Endodermal cell (in vitro differentiated cells): ENCODE results near the gene GARNL3. TPM values are rescaled to one million over a fixed set of nuclear protein-coding genes. Genes with fewer than 3 reads are reported as not detected.
A peak's percentile ranks its signal among the peaks of the same experiment; 100 is the strongest.

ENCODE experiments used
- DNase-seq: peaks from one replicate; pipeline ENCODE4 v3.0.0-alpha.2; 2017
- H3K27ac ChIP-seq: 2 replicates; pipeline ENCODE4 v1.5.1; 2013; ENCODE audit warnings: mild to moderate bottlenecking, low read depth, low read length, moderate library complexity
- H3K27me3 ChIP-seq: 2 replicates; pipeline ENCODE4 v1.6.1; 2013; ENCODE audit warnings: mild to moderate bottlenecking, low read length, moderate library complexity; ENCODE audit not compliant: insufficient read depth, control insufficient read depth, poor library complexity, severe bottlenecking
- H3K36me3 ChIP-seq: 2 replicates; pipeline ENCODE4 v1.7.0; 2013; ENCODE audit warnings: mild to moderate bottlenecking, low read length, moderate library complexity; ENCODE audit not compliant: control insufficient read depth, insufficient read depth
- H3K4me1 ChIP-seq: one replicate; pipeline ENCODE4 v1.7.0; 2013; ENCODE audit warnings: low read length; ENCODE audit not compliant: control insufficient read depth, insufficient read depth
- H3K4me3 ChIP-seq: 2 replicates; pipeline ENCODE4 v1.5.1; 2013; ENCODE audit warnings: mild to moderate bottlenecking, low read length, moderate library complexity
- H3K9ac ChIP-seq: 2 replicates; pipeline ENCODE4 v1.6.1; 2013; ENCODE audit warnings: mild to moderate bottlenecking, low read length, moderate library complexity; ENCODE audit not compliant: poor library complexity, severe bottlenecking; ENCODE audit errors: extremely low read depth
- H3K9me3 ChIP-seq: 2 replicates; pipeline ENCODE4 v1.6.1; 2013; ENCODE audit warnings: mild to moderate bottlenecking, low read length, moderate library complexity; ENCODE audit not compliant: control insufficient read depth
- H3K27ac Mint-ChIP-seq: 2 replicates; pipeline ENCODE4 v1.8.0; 2020; ENCODE audit warnings: mixed read lengths
- H3K27me3 Mint-ChIP-seq: 2 replicates; pipeline ENCODE4 v1.8.0; 2021; ENCODE audit warnings: mild to moderate bottlenecking, mixed read lengths; ENCODE audit not compliant: insufficient read depth
- H3K36me3 Mint-ChIP-seq: 2 replicates; pipeline ENCODE4 v1.8.0; 2020; ENCODE audit warnings: low read depth, mixed read lengths
- H3K4me1 Mint-ChIP-seq: 2 replicates; pipeline ENCODE4 v1.8.0; 2020; ENCODE audit warnings: mixed read lengths
- H3K4me3 Mint-ChIP-seq: 2 replicates; pipeline ENCODE4 v1.8.0; 2020; ENCODE audit warnings: mild to moderate bottlenecking, moderate library complexity, mixed read lengths
- H3K9me3 Mint-ChIP-seq: 2 replicates; pipeline ENCODE4 v1.8.0; 2020; ENCODE audit warnings: mild to moderate bottlenecking, mixed read lengths
- WGBS, 2 experiments: methylation state at CpG; one replicate each; pipeline versions ENCODE4 v1.1.5 to v1.1.7; 2013; ENCODE audit warnings: missing lambda C conversion rate in 2 of 2, mixed read lengths in 1 of 2; ENCODE audit not compliant: insufficient coverage in 1 of 2, insufficient read length in 1 of 2; 5-methylcytosine and 5-hydroxymethylcytosine counted together
- total RNA-seq, 2 donors: library from RNA; stranded (reverse); fragmentation: NEBNext Ultra II Directional in 1 of 2; extraction: Animal tissue kit (Norgen Biotek cat#: 25700) in 1 of 2; gene quantifications; 2 replicates in 1 of 2; 3 replicates in 1 of 2; pipeline ENCODE4 v1.2.1, GENCODE V29; 2021
- TF ChIP-seq, protein P1 (sequence below): fragments of 200-600 bp; sonication (generic); conservative IDR thresholded peaks from 2 replicates; pipeline ENCODE4 v1.5.0; 2021; ENCODE audit warnings: antibody characterized with exemption, mild to moderate bottlenecking

GARNL3 gene
- total RNA-seq, 2 donors from 2014 or later = 7.2 to 12.8 TPM

DNA sequence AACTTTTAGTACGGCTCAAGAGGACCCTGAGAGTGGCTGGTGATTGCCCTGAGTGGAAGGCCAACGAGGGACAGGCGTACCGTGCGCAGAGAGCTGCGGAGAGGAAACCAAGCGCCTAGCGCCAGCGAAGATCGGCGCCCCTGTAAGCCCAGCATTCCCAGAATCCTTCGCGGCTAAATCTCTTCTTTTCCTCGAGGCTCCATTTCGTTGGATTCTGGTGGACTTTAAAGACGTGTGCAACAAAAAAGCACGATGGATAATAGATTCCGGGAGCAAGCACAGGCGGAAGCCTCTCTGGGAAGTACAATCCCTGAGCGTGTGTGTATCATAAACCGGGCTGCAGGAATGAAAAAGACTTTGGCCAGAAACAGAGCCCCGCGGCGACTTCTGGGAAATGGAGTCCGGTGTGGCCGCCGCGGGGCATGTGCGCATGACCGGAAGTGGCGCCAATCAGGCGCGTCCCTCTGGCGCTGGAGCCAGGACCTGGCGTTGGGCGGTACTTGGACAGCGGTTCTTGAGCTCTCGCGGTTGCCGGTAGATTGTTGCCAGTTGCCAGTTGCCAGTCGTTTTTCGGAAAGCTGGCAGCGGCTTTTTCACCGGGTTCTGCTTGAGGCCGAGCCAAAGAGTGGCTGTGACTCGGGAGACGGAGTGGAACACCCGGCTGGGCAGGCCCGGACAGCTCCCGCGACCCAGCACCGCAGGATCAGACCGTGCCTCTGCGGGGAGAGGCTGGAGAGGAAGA is 159.5 kb downstream of the GARNL3 start, which contains the start of gene ZNF79:
TSS of gene ZNF79 (plus strand) at position 449 of the 742 bp plus-strand sequence. CDS start 406 bp downstream, outside the sequence.
- H3K4me1 Mint-ChIP-seq = peaks cover 17% of the 10 kb centered on the region
- TF ChIP-seq, protein P1, sequence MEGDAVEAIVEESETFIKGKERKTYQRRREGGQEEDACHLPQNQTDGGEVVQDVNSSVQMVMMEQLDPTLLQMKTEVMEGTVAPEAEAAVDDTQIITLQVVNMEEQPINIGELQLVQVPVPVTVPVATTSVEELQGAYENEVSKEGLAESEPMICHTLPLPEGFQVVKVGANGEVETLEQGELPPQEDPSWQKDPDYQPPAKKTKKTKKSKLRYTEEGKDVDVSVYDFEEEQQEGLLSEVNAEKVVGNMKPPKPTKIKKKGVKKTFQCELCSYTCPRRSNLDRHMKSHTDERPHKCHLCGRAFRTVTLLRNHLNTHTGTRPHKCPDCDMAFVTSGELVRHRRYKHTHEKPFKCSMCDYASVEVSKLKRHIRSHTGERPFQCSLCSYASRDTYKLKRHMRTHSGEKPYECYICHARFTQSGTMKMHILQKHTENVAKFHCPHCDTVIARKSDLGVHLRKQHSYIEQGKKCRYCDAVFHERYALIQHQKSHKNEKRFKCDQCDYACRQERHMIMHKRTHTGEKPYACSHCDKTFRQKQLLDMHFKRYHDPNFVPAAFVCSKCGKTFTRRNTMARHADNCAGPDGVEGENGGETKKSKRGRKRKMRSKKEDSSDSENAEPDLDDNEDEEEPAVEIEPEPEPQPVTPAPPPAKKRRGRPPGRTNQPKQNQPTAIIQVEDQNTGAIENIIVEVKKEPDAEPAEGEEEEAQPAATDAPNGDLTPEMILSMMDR = no peak
- peaks cover 6% of the 10 kb centered on the region for H3K4me1 ChIP-seq
- no peaks in the 10 kb centered on the region for H3K27me3 ChIP-seq
- peak; percentile 97 for DNase-seq
- no peaks in the 10 kb centered on the region for H3K27me3 Mint-ChIP-seq
- H3K36me3 ChIP-seq = peaks cover 12% of the 10 kb centered on the region
- peak within 1 kb of the TSS; percentile 76 for H3K9ac ChIP-seq
- peak within 1 kb of the TSS; percentile 99 for H3K4me3 ChIP-seq
- peak within 1 kb of the TSS; percentile 98 for H3K4me3 Mint-ChIP-seq
- H3K27ac ChIP-seq = peak within 1 kb of the TSS; percentile 45
- no peaks in the 10 kb centered on the region for H3K9me3 Mint-ChIP-seq
- no peaks in the 10 kb centered on the region for H3K9me3 ChIP-seq
- peak within 1 kb of the TSS; percentile 98 for H3K27ac Mint-ChIP-seq
- H3K36me3 Mint-ChIP-seq = peaks cover 20% of the 10 kb centered on the region
- 0% methylated on average over 30 to 54 of the region's 54 CpGs for WGBS, 2 experiments

DNA sequence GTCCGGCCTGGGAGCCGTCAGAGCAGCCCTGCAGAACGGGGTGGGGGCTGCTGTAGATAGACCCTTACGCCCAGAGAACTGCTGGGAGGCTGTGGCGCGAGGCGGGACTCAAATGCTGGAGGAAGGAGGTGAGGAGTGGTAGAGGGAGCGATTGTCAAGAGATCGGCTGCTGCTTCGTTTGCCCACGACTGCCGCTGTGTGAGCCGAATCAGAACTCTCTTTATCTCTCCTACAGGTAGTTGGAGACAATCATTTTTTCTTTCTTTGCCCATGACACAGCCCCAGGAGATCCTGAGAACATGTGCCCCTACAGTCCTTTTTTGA is 160.1 kb downstream of the GARNL3 start:
- peaks cover 17% of the 10 kb centered on the region for H3K4me1 Mint-ChIP-seq
- TF ChIP-seq, protein P1 = no peak
- H3K27ac Mint-ChIP-seq = peak overlapping the region; percentile 98
- WGBS, 2 experiments = 1% methylated on average over 13 of the region's 13 CpGs; no CpG with 5 or more reads in 1 of the 2 experiments
- DNase-seq = no peak
- H3K9me3 Mint-ChIP-seq = no peaks in the 10 kb centered on the region
- Histone ChIP-seq H3K27me3 (no peaks in the 10 kb centered on the region), H3K4me3 (peak overlapping the region; percentile 99), H3K4me1 (peaks cover 6% of the 10 kb centered on the region), H3K9ac (peak overlapping the region; percentile 76), H3K27ac (no peak overlapping the region), H3K9me3 (no peaks in the 10 kb centered on the region), H3K36me3 (peaks cover 12% of the 10 kb centered on the region)
- peak overlapping the region; percentile 98 for H3K4me3 Mint-ChIP-seq
- H3K36me3 Mint-ChIP-seq = peaks cover 25% of the 10 kb centered on the region
- H3K27me3 Mint-ChIP-seq = no peaks in the 10 kb centered on the region

DNA sequence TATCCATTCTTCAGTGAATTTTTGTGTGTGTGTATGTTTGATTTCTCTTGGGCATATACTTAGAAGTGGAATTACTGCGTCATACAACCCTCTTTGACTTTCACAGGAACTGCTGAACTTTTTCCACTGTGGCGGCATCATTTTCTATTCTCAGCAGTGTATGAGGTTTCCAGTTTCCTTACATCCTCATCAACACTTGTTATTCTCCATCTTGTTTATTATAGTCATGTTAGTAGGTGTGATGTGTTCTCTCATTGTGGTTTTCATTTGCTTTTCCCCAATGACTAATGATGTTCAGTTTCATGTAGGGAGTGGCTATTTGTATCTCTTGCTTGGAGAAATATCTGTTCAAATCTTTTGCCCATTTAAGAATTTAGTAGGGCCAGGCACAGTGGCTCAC is 162.2 kb downstream of the GARNL3 start:
- Histone ChIP-seq H3K36me3 (peaks cover 30% of the 10 kb centered on the region), H3K4me3 (no peak overlapping the region), H3K27ac (no peak overlapping the region), H3K27me3 (no peaks in the 10 kb centered on the region), H3K9ac (no peak overlapping the region), H3K9me3 (no peaks in the 10 kb centered on the region), H3K4me1 (peaks cover 6% of the 10 kb centered on the region)
- WGBS, 2 experiments = 100% methylated on average over 2 of the region's 2 CpGs
- Mint-ChIP-seq H3K4me1 (peaks cover 17% of the 10 kb centered on the region), H3K27me3 (no peaks in the 10 kb centered on the region), H3K4me3 (peak overlapping the region; percentile 98), H3K27ac (no peak overlapping the region), H3K36me3 (peaks cover 47% of the 10 kb centered on the region), H3K9me3 (no peaks in the 10 kb centered on the region)
- no peak for DNase-seq
- TF ChIP-seq, protein P1 = no peak
